Measurements from ENCODE around the gene GRM7. TPM values are rescaled to one million over a fixed set of nuclear protein-coding genes. Genes with fewer than 3 reads are reported as not detected.

Gene GRM7
- total and polyA plus RNA-seq, 5 donors from 2014 or later, result not detected

GRCh38 chr3:7340795-7341194, 479.9 kb downstream of the GRM7 start:
- H3K36me3 ChIP-seq (ENCODE audit: control insufficient read depth, insufficient read depth, low read length), result no peaks in the 10 kb centered on the region
- Mint-ChIP-seq H3K27ac (no peak overlapping the region), H3K9me3 (peaks cover 0 to 10% (median 7%) of the 10 kb centered on the region in 7 donors), H3K36me3 (no peaks in the 10 kb centered on the region), H3K4me3 (no peak overlapping the region), H3K27me3 (peaks cover 4% of the 10 kb centered on the region), H3K4me1 (no peaks in the 10 kb centered on the region)
- DNase-seq (no peak), ATAC-seq (ENCODE audit: low read depth in 2 of 2) (no peak)
- H3K27ac ChIP-seq (ENCODE audit: insufficient read depth, low read length, poor library complexity, severe bottlenecking), result no peak overlapping the region
- no peaks in the 10 kb centered on the region for H3K4me1 ChIP-seq (ENCODE audit: control insufficient read depth, insufficient read depth, low read length, poor library complexity, severe bottlenecking)
- no peak overlapping the region for H3K4me3 ChIP-seq (ENCODE audit: low read depth, low read length)
- no peaks in the 10 kb centered on the region for H3K9me3 ChIP-seq (ENCODE audit: control insufficient read depth in 2 of 2, low read length in 2 of 2)
- H3K27me3 ChIP-seq (ENCODE audit: control insufficient read depth, insufficient read depth, low read length), result no peaks in the 10 kb centered on the region

GRCh38 chr3:7346364-7346763, 485.4 kb downstream of the GRM7 start:
- no peaks in the 10 kb centered on the region for H3K36me3 Mint-ChIP-seq
- no peak overlapping the region for H3K27ac Mint-ChIP-seq
- no peaks in the 10 kb centered on the region for H3K4me1 Mint-ChIP-seq
- H3K4me3 ChIP-seq (ENCODE audit: low read depth, low read length), result no peak overlapping the region
- no peaks in the 10 kb centered on the region for H3K4me1 ChIP-seq (ENCODE audit: control insufficient read depth, insufficient read depth, low read length, poor library complexity, severe bottlenecking)
- no peak overlapping the region for H3K4me3 Mint-ChIP-seq
- no peak for ATAC-seq (ENCODE audit: low read depth in 2 of 2)
- DNase-seq, result no peak
- H3K27me3 Mint-ChIP-seq, result no peaks in the 10 kb centered on the region
- no peaks in the 10 kb centered on the region for H3K36me3 ChIP-seq (ENCODE audit: control insufficient read depth, insufficient read depth, low read length)
- peaks cover 0 to 10% (median 2%) of the 10 kb centered on the region in 7 donors for H3K9me3 Mint-ChIP-seq
- H3K27me3 ChIP-seq (ENCODE audit: control insufficient read depth, insufficient read depth, low read length), result no peaks in the 10 kb centered on the region
- H3K9me3 ChIP-seq (ENCODE audit: control insufficient read depth in 2 of 2, low read length in 2 of 2), result no peaks in the 10 kb centered on the region
- H3K27ac ChIP-seq (ENCODE audit: insufficient read depth, low read length, poor library complexity, severe bottlenecking), result no peak overlapping the region

GRCh38 chr3:7357101-7357500, 496.2 kb downstream of the GRM7 start:
- no peak for DNase-seq
- Mint-ChIP-seq H3K27ac (no peak overlapping the region), H3K27me3 (peaks cover 4% of the 10 kb centered on the region), H3K4me1 (no peaks in the 10 kb centered on the region), H3K36me3 (no peaks in the 10 kb centered on the region), H3K4me3 (no peak overlapping the region), H3K9me3 (peaks cover 0 to 7% (median 2%) of the 10 kb centered on the region in 7 donors)
- Histone ChIP-seq H3K4me3 (ENCODE audit: low read depth, low read length) (no peak overlapping the region), H3K27me3 (ENCODE audit: control insufficient read depth, insufficient read depth, low read length) (no peaks in the 10 kb centered on the region), H3K4me1 (ENCODE audit: control insufficient read depth, insufficient read depth, low read length, poor library complexity, severe bottlenecking) (no peaks in the 10 kb centered on the region), H3K9me3 (ENCODE audit: control insufficient read depth in 2 of 2, low read length in 2 of 2) (no peaks in the 10 kb centered on the region), H3K27ac (ENCODE audit: insufficient read depth, low read length, poor library complexity, severe bottlenecking) (no peak overlapping the region), H3K36me3 (ENCODE audit: control insufficient read depth, insufficient read depth, low read length) (no peaks in the 10 kb centered on the region)
- no peak for ATAC-seq (ENCODE audit: low read depth in 2 of 2)

DNA sequence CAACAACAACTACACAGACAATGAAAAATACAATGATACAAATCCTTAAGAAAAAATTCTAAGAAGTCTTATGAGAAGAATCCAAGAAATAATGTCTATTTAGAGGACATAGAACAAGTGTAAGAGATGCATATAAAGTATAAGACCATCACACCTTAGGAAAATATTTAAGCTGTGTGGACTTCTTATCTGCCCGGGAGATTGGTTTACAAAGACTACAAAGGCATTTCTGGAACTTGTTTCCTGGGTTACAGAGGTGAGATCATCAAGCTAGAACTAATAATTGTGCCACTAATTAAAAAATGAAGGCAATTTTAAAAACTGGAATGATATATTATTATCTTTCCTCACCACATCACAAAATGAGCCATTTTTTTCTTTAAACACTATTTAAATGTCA, 507.1 kb downstream of the GRM7 start:
- DNase-seq (no peak), ATAC-seq (ENCODE audit: low read depth in 2 of 2) (no peak)
- Histone ChIP-seq H3K27ac (ENCODE audit: insufficient read depth, low read length, poor library complexity, severe bottlenecking) (no peak overlapping the region), H3K27me3 (ENCODE audit: control insufficient read depth, insufficient read depth, low read length) (no peaks in the 10 kb centered on the region), H3K36me3 (ENCODE audit: control insufficient read depth, insufficient read depth, low read length) (no peaks in the 10 kb centered on the region), H3K4me1 (ENCODE audit: control insufficient read depth, insufficient read depth, low read length, poor library complexity, severe bottlenecking) (no peaks in the 10 kb centered on the region), H3K9me3 (ENCODE audit: control insufficient read depth in 2 of 2, low read length in 2 of 2) (no peaks in the 10 kb centered on the region), H3K4me3 (ENCODE audit: low read depth, low read length) (no peak overlapping the region)
- Mint-ChIP-seq H3K4me3 (no peak overlapping the region), H3K27me3 (no peaks in the 10 kb centered on the region), H3K36me3 (no peaks in the 10 kb centered on the region), H3K4me1 (no peaks in the 10 kb centered on the region), H3K27ac (no peak overlapping the region), H3K9me3 (peaks cover 0 to 11% (median 3%) of the 10 kb centered on the region in 7 donors)

- Mint-ChIP-seq H3K27ac (no peak overlapping the region), H3K36me3 (no peaks in the 10 kb centered on the region), H3K4me1 (no peaks in the 10 kb centered on the region), H3K27me3 (no peaks in the 10 kb centered on the region), H3K9me3 (peaks cover 0 to 11% (median 3%) of the 10 kb centered on the region in 7 donors), H3K4me3 (no peak overlapping the region)
- Histone ChIP-seq H3K27me3 (ENCODE audit: control insufficient read depth, insufficient read depth, low read length) (no peaks in the 10 kb centered on the region), H3K36me3 (ENCODE audit: control insufficient read depth, insufficient read depth, low read length) (no peaks in the 10 kb centered on the region), H3K9me3 (ENCODE audit: control insufficient read depth in 2 of 2, low read length in 2 of 2) (no peaks in the 10 kb centered on the region), H3K4me3 (ENCODE audit: low read depth, low read length) (no peak overlapping the region), H3K4me1 (ENCODE audit: control insufficient read depth, insufficient read depth, low read length, poor library complexity, severe bottlenecking) (no peaks in the 10 kb centered on the region), H3K27ac (ENCODE audit: insufficient read depth, low read length, poor library complexity, severe bottlenecking) (no peak overlapping the region)
- ATAC-seq (ENCODE audit: low read depth in 2 of 2), result no peak
- no peak for DNase-seq
Observed at GRCh38 chr3:7368597-7368996, 507.7 kb downstream of the GRM7 start.

GRCh38 chr3:7371693-7372572, 511.0 kb downstream of the GRM7 start:
- Histone ChIP-seq H3K36me3 (ENCODE audit: control insufficient read depth, insufficient read depth, low read length) (no peaks in the 10 kb centered on the region), H3K27ac (ENCODE audit: insufficient read depth, low read length, poor library complexity, severe bottlenecking) (no peak overlapping the region), H3K9me3 (ENCODE audit: control insufficient read depth in 2 of 2, low read length in 2 of 2) (no peaks in the 10 kb centered on the region), H3K4me1 (ENCODE audit: control insufficient read depth, insufficient read depth, low read length, poor library complexity, severe bottlenecking) (no peaks in the 10 kb centered on the region), H3K4me3 (ENCODE audit: low read depth, low read length) (no peak overlapping the region), H3K27me3 (ENCODE audit: control insufficient read depth, insufficient read depth, low read length) (no peaks in the 10 kb centered on the region)
- H3K9me3 Mint-ChIP-seq, result peaks cover 0 to 14% (median 3%) of the 10 kb centered on the region in 7 donors
- DNase-seq (no peak), ATAC-seq (ENCODE audit: low read depth in 2 of 2) (no peak)
- H3K27ac Mint-ChIP-seq, result no peak overlapping the region
- no peaks in the 10 kb centered on the region for H3K4me1 Mint-ChIP-seq
- H3K4me3 Mint-ChIP-seq, result no peak overlapping the region
- H3K36me3 Mint-ChIP-seq, result no peaks in the 10 kb centered on the region
- no peaks in the 10 kb centered on the region for H3K27me3 Mint-ChIP-seq

GRCh38 chr3:7377103-7377502, 516.2 kb downstream of the GRM7 start:
- Mint-ChIP-seq H3K4me3 (no peak overlapping the region), H3K9me3 (peaks cover 0 to 9% (median 3%) of the 10 kb centered on the region in 7 donors), H3K36me3 (no peaks in the 10 kb centered on the region), H3K4me1 (no peaks in the 10 kb centered on the region), H3K27ac (no peak overlapping the region), H3K27me3 (no peaks in the 10 kb centered on the region)
- Histone ChIP-seq H3K36me3 (ENCODE audit: control insufficient read depth, insufficient read depth, low read length) (no peaks in the 10 kb centered on the region), H3K27ac (ENCODE audit: insufficient read depth, low read length, poor library complexity, severe bottlenecking) (no peak overlapping the region), H3K4me3 (ENCODE audit: low read depth, low read length) (no peak overlapping the region), H3K9me3 (ENCODE audit: control insufficient read depth in 2 of 2, low read length in 2 of 2) (peaks cover 0 to 5% of the 10 kb centered on the region in 2 experiments), H3K4me1 (ENCODE audit: control insufficient read depth, insufficient read depth, low read length, poor library complexity, severe bottlenecking) (no peaks in the 10 kb centered on the region), H3K27me3 (ENCODE audit: control insufficient read depth, insufficient read depth, low read length) (no peaks in the 10 kb centered on the region)
- ATAC-seq (ENCODE audit: low read depth in 2 of 2) (no peak), DNase-seq (no peak)

GRCh38 chr3:7381741-7382140, 520.8 kb downstream of the GRM7 start:
- H3K4me3 ChIP-seq (ENCODE audit: low read depth, low read length), result no peak overlapping the region
- peaks cover 0 to 5% of the 10 kb centered on the region in 2 experiments for H3K9me3 ChIP-seq (ENCODE audit: control insufficient read depth in 2 of 2, low read length in 2 of 2)
- no peaks in the 10 kb centered on the region for H3K36me3 ChIP-seq (ENCODE audit: control insufficient read depth, insufficient read depth, low read length)
- no peaks in the 10 kb centered on the region for H3K4me1 ChIP-seq (ENCODE audit: control insufficient read depth, insufficient read depth, low read length, poor library complexity, severe bottlenecking)
- no peak for ATAC-seq (ENCODE audit: low read depth in 2 of 2)
- no peak for DNase-seq
- no peak overlapping the region for H3K27ac ChIP-seq (ENCODE audit: insufficient read depth, low read length, poor library complexity, severe bottlenecking)
- no peaks in the 10 kb centered on the region for H3K4me1 Mint-ChIP-seq
- H3K27me3 ChIP-seq (ENCODE audit: control insufficient read depth, insufficient read depth, low read length), result no peaks in the 10 kb centered on the region
- H3K27me3 Mint-ChIP-seq, result no peaks in the 10 kb centered on the region
- H3K4me3 Mint-ChIP-seq, result no peak overlapping the region
- no peak overlapping the region for H3K27ac Mint-ChIP-seq
- H3K9me3 Mint-ChIP-seq, result peaks cover 0 to 9% (median 2%) of the 10 kb centered on the region in 7 donors
- no peaks in the 10 kb centered on the region for H3K36me3 Mint-ChIP-seq

All from CD4-positive, CD25-positive, alpha-beta regulatory T cell (primary cell).